ENCODE results near the gene GNPTG. TPM values are rescaled to one million over a fixed set of nuclear protein-coding genes. Genes with fewer than 3 reads are reported as not detected.

Gene GNPTG
- total RNA-seq, 1 donor from 2014 or later = 50.5 TPM

DNA sequence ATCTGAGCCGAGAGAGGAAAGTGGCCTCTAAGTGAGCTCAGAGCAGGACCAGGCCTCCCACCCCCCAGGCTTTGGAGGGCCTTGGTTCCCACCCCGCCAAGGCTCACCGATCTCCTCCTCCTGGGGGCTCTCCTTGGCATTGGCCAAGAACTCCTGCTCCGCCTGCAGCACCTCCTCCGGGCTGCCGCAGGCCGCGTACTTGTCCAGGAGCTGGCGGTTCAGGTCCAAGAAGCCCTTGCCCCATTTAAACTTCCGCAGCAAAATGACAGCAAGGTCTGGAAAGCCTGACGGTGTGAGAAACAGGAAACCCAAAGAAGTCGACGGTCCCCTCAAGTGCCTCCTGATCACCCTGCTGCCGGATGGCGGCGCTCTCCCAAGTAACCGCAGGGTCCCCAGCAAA is 1.8 kb upstream of the GNPTG start:
- peaks cover 15% of the 10 kb centered on the region for H3K27me3 Mint-ChIP-seq (ENCODE audit: unreplicated experiment)
- H3K4me1 Mint-ChIP-seq (ENCODE audit: low read depth, unreplicated experiment) = peaks cover 5% of the 10 kb centered on the region
- no peak overlapping the region for H3K27ac Mint-ChIP-seq (ENCODE audit: unreplicated experiment)

DNA sequence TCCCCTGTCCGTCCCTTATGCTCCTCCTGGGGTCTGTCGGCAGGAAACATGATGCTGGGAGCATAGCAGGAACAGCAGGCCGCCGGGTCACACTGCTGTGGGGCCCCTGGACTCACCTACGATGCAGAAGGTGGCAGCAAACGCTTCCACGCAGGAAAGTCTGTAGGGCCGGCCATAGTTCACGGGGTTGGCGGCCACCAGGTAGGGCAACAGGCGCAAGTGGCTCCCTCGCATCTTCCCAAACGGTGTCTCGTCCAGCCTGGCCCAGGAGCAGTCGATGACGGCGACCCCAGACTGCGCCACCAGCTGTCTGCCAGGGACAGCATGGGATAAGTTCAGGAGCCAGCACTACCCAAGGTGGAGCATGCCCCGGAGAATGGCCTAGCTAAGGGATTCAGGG is 1.0 kb upstream of the GNPTG start:
- Mint-ChIP-seq H3K36me3 (ENCODE audit: unreplicated experiment) (no peaks in the 10 kb centered on the region), H3K9me3 (ENCODE audit: unreplicated experiment) (peaks cover 30% of the 10 kb centered on the region), H3K4me1 (ENCODE audit: low read depth, unreplicated experiment) (peaks cover 7% of the 10 kb centered on the region), H3K4me3 (ENCODE audit: unreplicated experiment) (peak overlapping the region; percentile 83), H3K27ac (ENCODE audit: unreplicated experiment) (no peak overlapping the region), H3K27me3 (ENCODE audit: unreplicated experiment) (peaks cover 18% of the 10 kb centered on the region)
- no peak for DNase-seq
- TF ChIP-seq CTCF (IDR thresholded peaks at IDR 0.05; ENCODE audit: partially characterized antibody, unreplicated experiment) = no peak

More for the DNA sequence above, 1.8 kb upstream of the GNPTG start:
- Mint-ChIP-seq H3K9me3 (ENCODE audit: unreplicated experiment) (peaks cover 27% of the 10 kb centered on the region), H3K36me3 (ENCODE audit: unreplicated experiment) (no peaks in the 10 kb centered on the region), H3K4me3 (ENCODE audit: unreplicated experiment) (peak overlapping the region; percentile 83)
- no peak for DNase-seq
- TF ChIP-seq CTCF (IDR thresholded peaks at IDR 0.05; ENCODE audit: partially characterized antibody, unreplicated experiment) = no peak

DNA sequence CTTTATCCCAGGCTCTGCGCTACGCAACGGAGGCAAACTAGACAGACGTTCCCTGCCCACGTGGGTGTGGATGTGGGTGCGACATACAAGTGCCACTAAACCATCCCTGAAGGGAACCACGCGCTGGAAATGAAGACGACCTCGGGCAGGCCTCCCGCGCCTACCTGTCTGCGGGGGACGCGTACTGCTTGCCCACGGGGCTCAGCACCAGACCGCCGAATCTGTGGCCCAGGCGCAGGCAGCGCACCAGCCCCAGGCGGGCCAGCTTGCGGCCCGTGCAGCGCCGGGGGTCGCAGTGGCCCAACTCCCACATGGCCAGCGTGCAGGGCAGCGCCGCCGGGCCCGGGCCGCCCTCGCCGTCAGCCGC is 533 bp upstream of the GNPTG start:
- Mint-ChIP-seq H3K9me3 (ENCODE audit: unreplicated experiment) (peaks cover 30% of the 10 kb centered on the region), H3K27ac (ENCODE audit: unreplicated experiment) (peak overlapping the region; percentile 72), H3K4me3 (ENCODE audit: unreplicated experiment) (peak overlapping the region; percentile 83), H3K27me3 (ENCODE audit: unreplicated experiment) (peaks cover 18% of the 10 kb centered on the region), H3K36me3 (ENCODE audit: unreplicated experiment) (no peaks in the 10 kb centered on the region), H3K4me1 (ENCODE audit: low read depth, unreplicated experiment) (peaks cover 7% of the 10 kb centered on the region)
- peak; percentile 20 for DNase-seq
- no peak for TF ChIP-seq CTCF (IDR thresholded peaks at IDR 0.05; ENCODE audit: partially characterized antibody, unreplicated experiment)

- H3K27ac Mint-ChIP-seq (ENCODE audit: unreplicated experiment) = no peak overlapping the region
- H3K4me3 Mint-ChIP-seq (ENCODE audit: unreplicated experiment) = peak overlapping the region; percentile 50
- DNase-seq = no peak
- TF ChIP-seq CTCF (IDR thresholded peaks at IDR 0.05; ENCODE audit: partially characterized antibody, unreplicated experiment) = no peak
- peaks cover 32% of the 10 kb centered on the region for H3K9me3 Mint-ChIP-seq (ENCODE audit: unreplicated experiment)
- H3K36me3 Mint-ChIP-seq (ENCODE audit: unreplicated experiment) = no peaks in the 10 kb centered on the region
- peaks cover 18% of the 10 kb centered on the region for H3K27me3 Mint-ChIP-seq (ENCODE audit: unreplicated experiment)
- peaks cover 14% of the 10 kb centered on the region for H3K4me1 Mint-ChIP-seq (ENCODE audit: low read depth, unreplicated experiment)
These were observed 3.2 kb downstream of the GNPTG start for GRCh38 chr16:1354815-1355540.

DNA sequence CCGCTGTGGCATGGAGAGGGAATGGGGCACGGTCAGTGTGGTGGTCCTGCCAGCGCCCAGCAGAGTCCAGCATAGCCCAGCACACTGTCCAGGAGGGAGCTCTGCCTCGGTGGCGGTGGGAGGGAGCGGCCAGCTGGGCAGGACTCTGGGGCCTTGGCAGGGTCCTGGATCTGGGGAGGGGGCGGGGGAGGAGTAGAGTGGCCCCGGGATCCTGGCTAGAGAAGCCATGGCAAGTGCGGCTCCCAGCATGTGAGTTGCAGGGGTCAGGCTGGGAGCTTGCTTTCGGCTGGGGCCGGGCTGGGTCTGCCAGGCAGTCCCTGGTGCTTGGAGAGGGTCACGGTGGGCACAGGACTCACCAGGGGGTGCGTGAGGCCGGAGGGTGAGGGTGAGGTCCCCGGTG is 3.9 kb downstream of the GNPTG start:
- no peak overlapping the region for H3K27ac Mint-ChIP-seq (ENCODE audit: unreplicated experiment)
- H3K9me3 Mint-ChIP-seq (ENCODE audit: unreplicated experiment) = peaks cover 26% of the 10 kb centered on the region
- DNase-seq = no peak
- no peak for TF ChIP-seq CTCF (IDR thresholded peaks at IDR 0.05; ENCODE audit: partially characterized antibody, unreplicated experiment)
- no peak overlapping the region for H3K4me3 Mint-ChIP-seq (ENCODE audit: unreplicated experiment)
- no peaks in the 10 kb centered on the region for H3K36me3 Mint-ChIP-seq (ENCODE audit: unreplicated experiment)
- peaks cover 14% of the 10 kb centered on the region for H3K4me1 Mint-ChIP-seq (ENCODE audit: low read depth, unreplicated experiment)
- H3K27me3 Mint-ChIP-seq (ENCODE audit: unreplicated experiment) = peaks cover 16% of the 10 kb centered on the region
